Fibroblast of mammary gland (primary cell): ENCODE results near the gene ARHGAP26.

Experiments
- DNase-seq: peaks from one replicate; pipeline ENCODE4 v3.0.0-alpha.2; 2010; ENCODE audit warnings: low read depth
- H3K4me3 ChIP-seq: 2 replicates; pipeline ENCODE4 v1.5.1; 2011; ENCODE audit warnings: low read depth, mild to moderate bottlenecking, low read length, moderate library complexity; ENCODE audit not compliant: control insufficient read depth
- TF ChIP-seq, protein P1 (sequence below): conservative IDR thresholded peaks from 2 replicates; pipeline ENCODE4 v1.5.1; 2011; ENCODE audit warnings: low read depth, low read length, inconsistent platforms; ENCODE audit not compliant: control insufficient read depth, insufficient read depth

The ARHGAP26 gene

GRCh38 chr5:143192191-143192900 is 422.2 kb downstream of the ARHGAP26 start:
- no peak overlapping the region for H3K4me3 ChIP-seq
- peak; percentile 37 for DNase-seq
- TF ChIP-seq, protein P1, sequence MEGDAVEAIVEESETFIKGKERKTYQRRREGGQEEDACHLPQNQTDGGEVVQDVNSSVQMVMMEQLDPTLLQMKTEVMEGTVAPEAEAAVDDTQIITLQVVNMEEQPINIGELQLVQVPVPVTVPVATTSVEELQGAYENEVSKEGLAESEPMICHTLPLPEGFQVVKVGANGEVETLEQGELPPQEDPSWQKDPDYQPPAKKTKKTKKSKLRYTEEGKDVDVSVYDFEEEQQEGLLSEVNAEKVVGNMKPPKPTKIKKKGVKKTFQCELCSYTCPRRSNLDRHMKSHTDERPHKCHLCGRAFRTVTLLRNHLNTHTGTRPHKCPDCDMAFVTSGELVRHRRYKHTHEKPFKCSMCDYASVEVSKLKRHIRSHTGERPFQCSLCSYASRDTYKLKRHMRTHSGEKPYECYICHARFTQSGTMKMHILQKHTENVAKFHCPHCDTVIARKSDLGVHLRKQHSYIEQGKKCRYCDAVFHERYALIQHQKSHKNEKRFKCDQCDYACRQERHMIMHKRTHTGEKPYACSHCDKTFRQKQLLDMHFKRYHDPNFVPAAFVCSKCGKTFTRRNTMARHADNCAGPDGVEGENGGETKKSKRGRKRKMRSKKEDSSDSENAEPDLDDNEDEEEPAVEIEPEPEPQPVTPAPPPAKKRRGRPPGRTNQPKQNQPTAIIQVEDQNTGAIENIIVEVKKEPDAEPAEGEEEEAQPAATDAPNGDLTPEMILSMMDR = no peak

GRCh38 chr5:143194206-143194605 is 424.0 kb downstream of the ARHGAP26 start:
- peak; percentile 44 for DNase-seq
- no peak overlapping the region for H3K4me3 ChIP-seq
- TF ChIP-seq, protein P1 = no peak

GRCh38 chr5:143194713-143195112 is 424.5 kb downstream of the ARHGAP26 start:
- DNase-seq = no peak
- TF ChIP-seq, protein P1 = no peak

GRCh38 chr5:143195491-143195890 is 425.3 kb downstream of the ARHGAP26 start:
- H3K4me3 ChIP-seq = no peak overlapping the region
- TF ChIP-seq, protein P1 = no peak
- DNase-seq = peak; percentile 52

More at GRCh38 chr5:143194713-143195112, 424.5 kb downstream of the ARHGAP26 start:
- H3K4me3 ChIP-seq = no peak overlapping the region

- TF ChIP-seq, protein P1 = peak; percentile 17
- DNase-seq = peak; percentile 41
Measured at GRCh38 chr5:143196601-143197259, 426.6 kb downstream of the ARHGAP26 start.

GRCh38 chr5:143197260-143197656 is 427.1 kb downstream of the ARHGAP26 start:
- peak; percentile 48 for DNase-seq
- H3K4me3 ChIP-seq = no peak overlapping the region
- TF ChIP-seq, protein P1 = no peak

More at GRCh38 chr5:143196601-143197259, 426.6 kb downstream of the ARHGAP26 start:
- H3K4me3 ChIP-seq = no peak overlapping the region
